Kidney epithelial cell (primary cell): Measurements from ENCODE around the gene KRT82. TPM values are rescaled to one million over a fixed set of nuclear protein-coding genes. Genes with fewer than 3 reads are reported as not detected.

Experiments
- DNase-seq: peaks from one replicate; pipeline ENCODE4 v3.0.0-alpha.2; 2010; ENCODE audit warnings: low read depth
- H3K27me3 ChIP-seq: 2 replicates; pipeline ENCODE4 v1.6.0; 2011; ENCODE audit warnings: low read length; ENCODE audit not compliant: control insufficient read depth, insufficient read depth
- H3K36me3 ChIP-seq: 2 replicates; pipeline ENCODE4 v1.5.1; 2011; ENCODE audit warnings: low read length; ENCODE audit not compliant: control insufficient read depth, insufficient read depth
- H3K4me3 ChIP-seq: 2 replicates; pipeline ENCODE4 v1.5.1; 2011; ENCODE audit warnings: low read depth, mild to moderate bottlenecking, control low read depth, low read length
- CTCF ChIP-seq: IDR thresholded peaks from 2 replicates; pipeline ENCODE4 v1.5.1; 2011; ENCODE audit warnings: mild to moderate bottlenecking, moderate library complexity, low read length, control low read depth, inconsistent platforms; ENCODE audit not compliant: insufficient read depth, poor library complexity, severe bottlenecking
- total RNA-seq: library from RNA; depleted of rRNA; stranded (reverse); fragments of >200 nt; gene quantifications from 2 replicates; pipeline ENCODE4 v1.2.3, GENCODE V29; 2015

Gene KRT82
- total RNA-seq, 1 donor from 2014 or later: not detected

GRCh38 chr12:52403561-52403960, 2.6 kb downstream of the KRT82 start:
- Histone ChIP-seq H3K36me3 (no peaks in the 10 kb centered on the region), H3K4me3 (no peak overlapping the region), H3K27me3 (peaks cover 13% of the 10 kb centered on the region)
- no peak for DNase-seq
- no peak for TF ChIP-seq CTCF

GRCh38 chr12:52402873-52403540, 3.1 kb downstream of the KRT82 start:
- no peak for TF ChIP-seq CTCF
- Histone ChIP-seq H3K36me3 (no peaks in the 10 kb centered on the region), H3K27me3 (peaks cover 14% of the 10 kb centered on the region), H3K4me3 (no peak overlapping the region)
- DNase-seq: no peak

GRCh38 chr12:52402377-52402776, 3.8 kb downstream of the KRT82 start:
- peaks cover 14% of the 10 kb centered on the region for H3K27me3 ChIP-seq
- H3K36me3 ChIP-seq: no peaks in the 10 kb centered on the region
- H3K4me3 ChIP-seq: no peak overlapping the region
- no peak for TF ChIP-seq CTCF
- no peak for DNase-seq

- DNase-seq: no peak
These were observed 4.2 kb downstream of the KRT82 start for GRCh38 chr12:52401926-52402325.

GRCh38 chr12:52401526-52401925, 4.6 kb downstream of the KRT82 start:
- no peak for DNase-seq
- TF ChIP-seq CTCF: no peak
- Histone ChIP-seq H3K4me3 (no peak overlapping the region), H3K36me3 (no peaks in the 10 kb centered on the region), H3K27me3 (peaks cover 14% of the 10 kb centered on the region)

More at GRCh38 chr12:52401926-52402325, 4.2 kb downstream of the KRT82 start:
- peaks cover 14% of the 10 kb centered on the region for H3K27me3 ChIP-seq
- no peak overlapping the region for H3K4me3 ChIP-seq
- TF ChIP-seq CTCF: no peak
- no peaks in the 10 kb centered on the region for H3K36me3 ChIP-seq

GRCh38 chr12:52400906-52401305, 5.2 kb downstream of the KRT82 start:
- no peak for DNase-seq
- no peak for TF ChIP-seq CTCF
- Histone ChIP-seq H3K4me3 (no peak overlapping the region), H3K36me3 (no peaks in the 10 kb centered on the region), H3K27me3 (peaks cover 14% of the 10 kb centered on the region)
